Natural killer cell (primary cell): Measurements from ENCODE around the gene NTM. TPM values are rescaled to one million over a fixed set of nuclear protein-coding genes. Genes with fewer than 3 reads are reported as not detected.

Source experiments
- ATAC-seq, 3 donors: fragments of 150-1000 bp in 2 of 3; fragments of 200-7000 bp in 1 of 3; cut with Tn5 transposase; 1 replicate in 1 of 3; 2 replicates in 2 of 3; pipeline ENCODE4 v1.10.0; 2021; ENCODE audit warnings: mild to moderate bottlenecking in 2 of 3, moderate library complexity in 2 of 3
- DNase-seq, 2 donors: peaks; one replicate each; pipeline versions ENCODE4 v3.0.0 to v3.0.0-alpha.2; 2013 to 2021; ENCODE audit warnings: mixed read lengths in 1 of 2
- H3K27ac ChIP-seq: one replicate; pipeline ENCODE4 v1.5.1; 2013; ENCODE audit warnings: mild to moderate bottlenecking, low read length
- H3K27me3 ChIP-seq: one replicate; pipeline ENCODE4 v1.6.1; 2013; ENCODE audit warnings: low read length; ENCODE audit not compliant: control insufficient read depth, insufficient read depth
- H3K36me3 ChIP-seq: one replicate; pipeline ENCODE4 v1.6.1; 2013; ENCODE audit warnings: low read length; ENCODE audit not compliant: control insufficient read depth, insufficient read depth
- H3K4me1 ChIP-seq: one replicate; pipeline ENCODE4 v1.6.1; 2013; ENCODE audit warnings: low read length; ENCODE audit not compliant: control insufficient read depth, insufficient read depth
- H3K4me3 ChIP-seq: one replicate; pipeline ENCODE4 v1.5.1; 2013; ENCODE audit warnings: low read length
- H3K9me3 ChIP-seq: one replicate; pipeline ENCODE4 v1.6.1; 2013; ENCODE audit warnings: low read length; ENCODE audit not compliant: control insufficient read depth, insufficient read depth
- H3K27ac Mint-ChIP-seq, 2 donors: one replicate each; pipeline ENCODE4 v1.8.0; 2022; ENCODE audit warnings: mild to moderate bottlenecking in 2 of 2, mixed read lengths in 2 of 2, moderate library complexity in 1 of 2
- H3K27me3 Mint-ChIP-seq, 2 donors: one replicate each; pipeline ENCODE4 v1.8.0; 2022; ENCODE audit warnings: low read depth in 2 of 2, mixed read lengths in 2 of 2
- H3K36me3 Mint-ChIP-seq: one replicate; pipeline ENCODE4 v1.8.0; 2022; ENCODE audit warnings: mixed read lengths
- H3K4me1 Mint-ChIP-seq, 2 donors: one replicate each; pipeline ENCODE4 v1.8.0; 2022; ENCODE audit warnings: mixed read lengths in 2 of 2
- H3K4me3 Mint-ChIP-seq: one replicate; pipeline ENCODE4 v1.8.0; 2022; ENCODE audit warnings: mild to moderate bottlenecking, moderate library complexity, mixed read lengths
- H3K9me3 Mint-ChIP-seq, 2 donors: one replicate each; pipeline ENCODE4 v1.8.0; 2022; ENCODE audit warnings: mixed read lengths in 2 of 2
- WGBS: methylation state at CpG from one replicate; pipeline ENCODE4 v1.1.7; 2013; ENCODE audit warnings: missing lambda C conversion rate; ENCODE audit not compliant: insufficient coverage; 5-methylcytosine and 5-hydroxymethylcytosine counted together
- intact Hi-C: fragments of 100-400 bp; cut with micrococcal nuclease; formaldehyde crosslinking; loops from one replicate; pipeline ENCODE4 v1.14.2; 2022
- total RNA-seq, 4 donors: library from RNA; stranded (reverse); fragments of 120-200 nt in 1 of 4; gene quantifications; one replicate each; pipeline versions ENCODE4 v1.2.3 to v1.2.4, GENCODE V29; 2013 to 2022
- TF ChIP-seq, protein P1 (sequence below): fragments of 200-600 bp; IDR thresholded peaks from one replicate; pipeline ENCODE4 v1.8.0; 2022; ENCODE audit warnings: antibody characterized with exemption

The NTM gene
- total RNA-seq, 3 donors from 2014 or later (not counting 1 experiment from before 2014, with no cell fraction given): not detected

GRCh38 chr11:131748151-131749050, 378.0 kb downstream of the NTM start:
- Histone ChIP-seq H3K4me1 (no peaks in the 10 kb centered on the region), H3K27me3 (no peaks in the 10 kb centered on the region), H3K36me3 (no peaks in the 10 kb centered on the region), H3K9me3 (no peaks in the 10 kb centered on the region), H3K27ac (no peak overlapping the region), H3K4me3 (no peak overlapping the region)
- 35% methylated on average over 15 of the region's 15 CpGs for WGBS
- TF ChIP-seq, protein P1, sequence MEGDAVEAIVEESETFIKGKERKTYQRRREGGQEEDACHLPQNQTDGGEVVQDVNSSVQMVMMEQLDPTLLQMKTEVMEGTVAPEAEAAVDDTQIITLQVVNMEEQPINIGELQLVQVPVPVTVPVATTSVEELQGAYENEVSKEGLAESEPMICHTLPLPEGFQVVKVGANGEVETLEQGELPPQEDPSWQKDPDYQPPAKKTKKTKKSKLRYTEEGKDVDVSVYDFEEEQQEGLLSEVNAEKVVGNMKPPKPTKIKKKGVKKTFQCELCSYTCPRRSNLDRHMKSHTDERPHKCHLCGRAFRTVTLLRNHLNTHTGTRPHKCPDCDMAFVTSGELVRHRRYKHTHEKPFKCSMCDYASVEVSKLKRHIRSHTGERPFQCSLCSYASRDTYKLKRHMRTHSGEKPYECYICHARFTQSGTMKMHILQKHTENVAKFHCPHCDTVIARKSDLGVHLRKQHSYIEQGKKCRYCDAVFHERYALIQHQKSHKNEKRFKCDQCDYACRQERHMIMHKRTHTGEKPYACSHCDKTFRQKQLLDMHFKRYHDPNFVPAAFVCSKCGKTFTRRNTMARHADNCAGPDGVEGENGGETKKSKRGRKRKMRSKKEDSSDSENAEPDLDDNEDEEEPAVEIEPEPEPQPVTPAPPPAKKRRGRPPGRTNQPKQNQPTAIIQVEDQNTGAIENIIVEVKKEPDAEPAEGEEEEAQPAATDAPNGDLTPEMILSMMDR: peak; percentile 31
- Mint-ChIP-seq H3K27me3 (no peaks in the 10 kb centered on the region), H3K9me3 (no peaks in the 10 kb centered on the region), H3K4me1 (no peaks in the 10 kb centered on the region), H3K4me3 (no peak overlapping the region), H3K36me3 (no peaks in the 10 kb centered on the region), H3K27ac (no peak overlapping the region)
- peak in 1 of 3 donors; percentile 40 for ATAC-seq
- peak in 1 of 2 donors; percentile 26 for DNase-seq
- intact Hi-C loops: no loop called here

- no peaks in the 10 kb centered on the region for H3K9me3 Mint-ChIP-seq
- Histone ChIP-seq H3K36me3 (no peaks in the 10 kb centered on the region), H3K4me3 (no peak overlapping the region), H3K27ac (no peak overlapping the region), H3K9me3 (no peaks in the 10 kb centered on the region), H3K27me3 (no peaks in the 10 kb centered on the region), H3K4me1 (no peaks in the 10 kb centered on the region)
- H3K27me3 Mint-ChIP-seq: no peaks in the 10 kb centered on the region
- ATAC-seq (no peak), DNase-seq (no peak)
- WGBS: 74% methylated on average over 2 of the region's 2 CpGs
- H3K4me1 Mint-ChIP-seq: no peaks in the 10 kb centered on the region
- no peaks in the 10 kb centered on the region for H3K36me3 Mint-ChIP-seq
- intact Hi-C loops: no loop called here
- no peak overlapping the region for H3K27ac Mint-ChIP-seq
- TF ChIP-seq, protein P1: no peak
- H3K4me3 Mint-ChIP-seq: no peak overlapping the region
Observed at GRCh38 chr11:131749101-131749500, 378.7 kb downstream of the NTM start.

GRCh38 chr11:131750152-131750551, 379.7 kb downstream of the NTM start:
- no peaks in the 10 kb centered on the region for H3K36me3 Mint-ChIP-seq
- H3K4me1 Mint-ChIP-seq: no peaks in the 10 kb centered on the region
- Histone ChIP-seq H3K27me3 (no peaks in the 10 kb centered on the region), H3K36me3 (no peaks in the 10 kb centered on the region), H3K27ac (no peak overlapping the region), H3K4me3 (no peak overlapping the region), H3K4me1 (no peaks in the 10 kb centered on the region), H3K9me3 (no peaks in the 10 kb centered on the region)
- H3K4me3 Mint-ChIP-seq: no peak overlapping the region
- no peaks in the 10 kb centered on the region for H3K27me3 Mint-ChIP-seq
- TF ChIP-seq, protein P1: no peak
- no peak for DNase-seq
- no peak overlapping the region for H3K27ac Mint-ChIP-seq
- no peak for ATAC-seq
- intact Hi-C loops: no loop called here
- H3K9me3 Mint-ChIP-seq: peaks cover 0 to 2% of the 10 kb centered on the region in 2 donors

GRCh38 chr11:131750692-131751091, 380.3 kb downstream of the NTM start:
- H3K27ac Mint-ChIP-seq: no peak overlapping the region
- TF ChIP-seq, protein P1: no peak
- H3K4me3 Mint-ChIP-seq: no peak overlapping the region
- H3K27me3 Mint-ChIP-seq: no peaks in the 10 kb centered on the region
- H3K9me3 Mint-ChIP-seq: peaks cover 0 to 2% of the 10 kb centered on the region in 2 donors
- no peak overlapping the region for H3K4me3 ChIP-seq
- no peaks in the 10 kb centered on the region for H3K4me1 Mint-ChIP-seq
- no peaks in the 10 kb centered on the region for H3K27me3 ChIP-seq
- ATAC-seq (no peak), DNase-seq (no peak)
- H3K27ac ChIP-seq: no peak overlapping the region
- WGBS: 83% methylated on average over 5 of the region's 5 CpGs
- H3K36me3 Mint-ChIP-seq: no peaks in the 10 kb centered on the region
- no peaks in the 10 kb centered on the region for H3K36me3 ChIP-seq
- H3K9me3 ChIP-seq: no peaks in the 10 kb centered on the region
- no peaks in the 10 kb centered on the region for H3K4me1 ChIP-seq
- intact Hi-C loops: no loop called here
